ENCODE data around the gene PAX5.
"Not testable (repeated sequence)": the region's sequence is repeated elsewhere in the genome, so short reads cannot be mapped to it uniquely, and the experiment has no call there.

The PAX5 gene

DNA sequence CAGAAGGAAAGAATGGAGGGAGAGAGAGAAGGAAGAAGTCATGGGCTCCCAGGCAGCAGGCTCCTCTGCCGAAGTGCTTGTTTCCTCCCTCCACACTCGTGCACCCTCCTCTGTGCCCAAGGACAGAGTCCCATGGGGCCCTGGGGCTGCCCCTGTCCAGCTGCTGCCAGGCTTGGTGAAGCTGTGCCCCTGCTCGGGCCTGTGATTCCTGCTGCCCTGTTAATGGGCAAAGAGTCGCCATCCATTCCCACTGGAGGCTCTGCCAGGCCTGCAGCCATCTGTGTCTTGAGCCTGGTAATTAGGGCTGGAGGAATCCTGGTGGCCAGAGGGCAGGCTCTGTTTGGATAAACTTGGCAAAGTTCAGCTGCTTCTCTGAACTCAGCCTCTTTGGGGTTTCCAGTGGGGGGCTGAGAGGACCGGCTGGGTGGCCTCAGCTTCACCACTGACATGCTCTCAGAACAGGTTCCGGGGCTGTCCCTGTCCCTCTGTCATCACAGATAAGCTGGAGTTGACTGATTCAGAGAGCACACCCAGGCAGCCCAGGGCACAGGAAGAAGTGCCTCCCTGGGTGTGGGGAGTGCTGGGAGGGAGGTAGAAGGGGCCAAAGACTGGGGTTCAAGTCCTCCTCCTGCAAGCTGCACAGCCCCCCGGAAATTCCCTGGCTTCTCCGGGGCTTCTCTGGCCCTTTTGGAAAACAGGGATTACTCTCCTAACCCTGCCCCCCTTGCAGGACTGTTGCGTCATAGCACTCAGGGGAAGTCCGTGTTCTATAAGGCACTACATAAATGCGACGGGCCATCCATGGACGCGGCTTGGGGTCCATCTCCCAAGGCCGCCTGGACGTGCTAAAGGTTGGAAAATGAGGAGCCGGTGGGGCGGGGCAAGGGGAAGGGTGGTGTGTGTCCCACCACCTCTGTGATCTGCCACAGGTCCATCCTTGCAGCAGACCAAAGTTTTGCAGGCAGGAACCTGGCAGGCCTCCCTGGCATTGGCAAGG is 154.8 kb downstream of the PAX5 start:
- DNase-seq (ENCODE audit: low read depth), result no peak

DNA sequence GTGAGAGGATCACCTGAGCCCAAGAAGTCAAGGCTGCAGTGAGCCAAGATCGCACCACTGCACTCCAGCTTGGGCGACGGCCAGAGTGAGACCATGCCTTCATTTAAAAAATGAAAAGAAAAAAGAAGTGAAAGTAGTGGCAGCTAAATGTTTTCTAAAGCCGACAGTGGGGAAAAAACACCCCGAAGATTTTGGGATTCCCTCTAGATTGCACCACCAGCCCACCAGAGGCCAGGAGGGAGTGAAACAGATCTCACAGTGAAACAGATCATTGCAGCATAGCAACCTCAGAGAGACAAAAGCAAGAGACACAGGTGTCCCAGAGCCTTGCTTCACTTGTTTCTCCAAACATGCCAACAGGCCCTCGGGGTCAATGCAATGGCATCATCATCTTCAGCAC is 156.8 kb downstream of the PAX5 start:
- DNase-seq (ENCODE audit: low read depth), result no peak

DNA sequence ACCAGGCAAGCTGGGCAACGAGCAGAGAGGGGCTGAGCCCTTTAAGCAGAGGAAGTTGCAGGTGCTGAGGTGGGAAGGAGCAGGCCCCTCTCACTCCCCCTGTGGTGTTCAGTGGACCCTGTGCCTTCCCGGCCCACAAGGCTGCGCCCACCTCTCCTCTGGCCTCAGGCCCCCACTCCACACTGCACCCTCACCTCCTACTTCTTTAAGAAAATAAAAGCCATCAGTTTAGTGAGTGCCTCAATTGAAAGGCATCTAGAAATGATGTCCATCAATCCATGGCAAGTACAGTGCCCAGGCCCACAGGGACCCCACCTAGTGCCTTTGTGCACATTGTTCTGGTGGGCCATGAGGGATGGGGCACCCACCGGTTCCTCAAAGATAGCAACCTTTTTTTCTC is 158.0 kb downstream of the PAX5 start:
- no peak for DNase-seq (ENCODE audit: low read depth)

DNA sequence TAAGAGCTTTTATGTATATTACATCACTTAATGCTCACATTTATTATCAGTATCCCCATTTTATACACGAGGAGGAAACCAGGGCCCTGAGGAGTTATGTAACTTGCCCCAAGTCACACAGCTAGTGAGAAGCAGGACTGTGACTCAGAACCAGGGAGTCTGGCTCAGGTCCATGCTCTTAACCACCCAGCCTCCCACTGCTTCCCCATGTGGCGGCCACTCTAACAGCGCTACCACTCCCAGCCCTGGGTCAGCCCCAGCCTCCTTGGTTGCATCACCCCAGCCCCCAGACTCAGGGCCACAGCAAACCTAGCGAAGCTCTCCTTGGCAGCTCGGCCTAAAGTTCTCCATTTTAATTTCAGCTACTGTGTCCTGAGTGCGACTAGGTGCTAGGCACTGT is 159.1 kb downstream of the PAX5 start:
- peak; percentile 9 for DNase-seq (ENCODE audit: low read depth)

DNA sequence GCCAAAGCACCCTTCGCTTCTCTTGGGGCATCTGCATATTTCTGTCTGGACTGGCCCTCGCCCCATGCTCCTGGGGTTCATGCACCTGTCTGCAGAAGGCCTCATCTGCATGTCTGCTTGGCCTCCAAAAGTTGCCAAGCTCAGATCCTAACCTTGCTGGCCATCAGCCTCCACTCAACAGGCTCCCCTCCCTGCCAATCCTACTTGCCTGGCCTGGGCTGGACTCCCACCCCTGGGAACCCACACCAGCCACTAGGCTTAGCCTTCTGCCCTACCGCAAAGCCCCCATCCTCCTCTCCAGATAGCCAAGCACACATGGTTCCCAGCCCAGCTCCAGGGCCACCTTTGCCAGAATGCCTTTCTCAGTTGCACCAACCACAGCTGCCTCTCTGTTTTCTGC is 159.8 kb downstream of the PAX5 start:
- no peak for DNase-seq (ENCODE audit: low read depth)

DNA sequence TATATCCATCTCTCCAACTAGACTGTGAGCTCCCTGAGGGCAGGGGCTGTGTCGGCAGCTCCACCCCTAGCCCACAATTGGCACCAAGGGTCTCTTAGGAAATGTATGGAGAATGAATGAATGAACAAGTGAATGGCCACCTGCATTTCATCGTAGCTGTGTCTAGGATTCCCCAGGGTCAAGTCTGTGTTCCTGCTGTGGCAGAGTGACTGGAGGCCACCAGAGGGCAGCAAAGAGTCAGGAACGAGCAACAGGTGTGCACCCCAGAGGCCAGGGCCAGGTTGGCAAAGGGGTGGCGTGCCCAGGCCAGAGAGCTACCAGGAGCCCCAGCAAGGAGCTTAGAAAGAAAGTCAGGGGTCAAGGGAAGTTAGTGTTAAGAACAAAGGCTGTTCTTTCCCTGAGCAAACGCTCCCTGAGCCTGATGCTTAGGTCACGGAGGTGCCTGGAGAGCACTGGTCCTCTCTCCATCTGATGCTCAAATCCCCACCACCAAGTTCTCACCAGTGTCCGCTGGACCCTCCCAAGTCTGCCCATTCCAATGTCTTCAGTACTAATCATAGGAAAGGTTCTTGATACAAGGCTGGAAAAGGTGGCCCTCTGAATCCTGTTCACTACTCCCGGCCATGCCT is 160.7 kb downstream of the PAX5 start:
- peak; percentile 19 for DNase-seq (ENCODE audit: low read depth)

DNA sequence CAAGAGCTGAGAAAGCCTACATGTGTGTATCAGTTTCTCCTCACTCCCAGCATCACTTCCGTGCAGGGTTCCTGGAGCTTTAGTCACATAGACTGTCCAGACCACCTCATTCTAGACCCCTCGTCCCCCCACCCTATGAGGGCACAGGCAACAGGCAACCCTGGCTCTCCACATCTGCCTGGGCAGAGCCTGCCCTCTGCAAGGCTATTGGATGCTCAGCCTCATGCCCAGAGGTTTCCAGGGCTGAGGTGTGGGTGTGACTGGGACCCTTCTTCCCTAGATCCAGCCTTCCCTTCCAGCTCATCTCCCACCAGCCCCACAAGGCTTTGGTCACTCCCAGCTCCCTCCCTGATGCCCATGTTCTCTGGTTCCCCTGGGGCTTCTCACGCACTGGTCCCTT is 161.4 kb downstream of the PAX5 start:
- DNase-seq (ENCODE audit: low read depth), result no peak

DNA sequence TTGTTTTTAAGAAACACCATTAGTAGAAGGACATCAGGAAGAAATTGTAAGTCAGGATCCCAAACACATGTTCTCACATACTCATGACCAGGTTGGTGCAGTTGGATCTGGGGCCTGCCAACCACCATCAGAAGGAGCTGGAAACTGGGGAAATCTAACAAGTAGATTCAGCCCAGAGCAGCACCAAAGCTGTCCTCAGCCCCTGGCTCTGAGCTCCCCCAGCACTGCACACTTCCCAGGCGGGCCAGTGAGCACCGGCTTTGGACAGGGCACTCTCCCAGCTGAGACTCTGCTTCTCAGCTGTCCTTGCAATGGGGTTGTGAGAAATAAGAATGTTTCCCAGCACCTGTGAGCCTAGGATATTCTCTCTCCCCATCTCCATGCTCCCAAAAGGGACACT is 162.5 kb downstream of the PAX5 start:
- no peak for DNase-seq (ENCODE audit: low read depth)

DNA sequence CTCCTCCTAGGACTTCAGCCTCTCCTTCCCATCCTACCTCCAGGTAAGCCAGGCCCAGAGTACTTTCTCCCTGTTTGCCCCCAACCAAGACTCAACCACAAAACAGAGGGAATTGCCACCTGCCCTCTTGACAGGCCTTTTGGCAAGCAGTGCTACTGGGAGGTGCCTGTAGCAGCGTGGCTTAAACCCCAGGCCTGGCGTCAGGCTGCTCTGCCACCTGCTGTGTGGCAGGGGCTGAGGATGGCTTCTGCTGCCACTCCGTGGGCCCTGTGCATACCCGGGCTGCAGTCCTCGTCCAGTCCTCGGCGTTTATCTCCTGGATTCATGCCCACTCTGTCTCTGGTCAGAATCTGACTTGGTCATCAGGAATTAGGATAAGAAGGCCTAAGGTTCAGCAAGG is 163.1 kb downstream of the PAX5 start:
- DNase-seq (ENCODE audit: low read depth), result no peak

DNA sequence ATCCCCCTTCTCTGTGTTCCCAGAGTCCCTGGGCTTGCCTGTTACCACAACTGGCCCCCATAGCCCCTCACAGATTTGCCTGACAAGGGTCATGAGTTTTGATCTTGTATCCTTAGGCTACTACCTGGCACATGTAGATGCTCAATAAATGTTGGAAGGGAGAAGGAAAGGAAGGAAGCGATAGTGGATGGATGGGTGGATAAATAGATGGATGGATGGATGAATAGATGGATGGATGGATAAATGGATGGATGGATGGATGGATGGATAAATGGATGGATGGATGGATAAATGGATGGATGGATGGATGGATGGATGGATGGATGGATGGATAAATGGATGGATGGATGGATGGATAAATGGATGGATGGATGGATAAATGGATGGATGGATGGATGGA is 164.5 kb downstream of the PAX5 start:
- DNase-seq (ENCODE audit: low read depth), result not testable (repeated sequence)

DNA sequence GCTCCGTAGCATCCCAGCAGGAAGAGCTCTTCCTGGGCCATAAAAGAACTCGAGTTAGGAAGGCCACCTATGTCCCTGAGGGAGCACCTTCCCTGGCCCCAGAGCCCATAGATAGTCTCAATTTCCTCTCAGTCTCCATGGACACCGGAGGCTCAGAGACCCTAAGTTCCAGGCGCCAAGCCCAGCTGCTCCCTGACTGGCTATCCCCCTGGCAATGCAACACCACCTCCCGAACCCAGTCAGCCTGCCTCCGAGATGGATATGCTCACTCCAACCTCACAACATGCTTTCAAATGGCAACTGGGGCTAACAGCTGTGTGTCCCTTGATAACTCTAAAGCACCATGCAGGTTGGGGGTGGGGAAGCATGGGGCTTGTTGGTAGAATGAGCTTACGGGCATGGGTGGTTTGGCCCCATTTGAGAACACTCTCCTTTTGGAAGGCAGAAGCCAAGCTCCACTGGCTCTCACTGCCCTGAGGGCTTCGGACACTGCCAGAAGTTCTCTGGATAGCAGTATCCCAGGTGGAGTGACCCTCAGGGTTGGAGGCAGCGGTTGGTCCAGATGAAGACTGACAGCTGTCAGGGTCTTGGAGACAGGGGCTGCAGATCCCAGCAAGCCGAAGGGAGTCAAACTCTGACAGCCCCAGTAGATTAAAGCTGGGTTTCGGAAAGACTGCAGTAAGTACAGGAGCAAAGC is 165.3 kb downstream of the PAX5 start:
- DNase-seq (ENCODE audit: low read depth), result no peak

DNA sequence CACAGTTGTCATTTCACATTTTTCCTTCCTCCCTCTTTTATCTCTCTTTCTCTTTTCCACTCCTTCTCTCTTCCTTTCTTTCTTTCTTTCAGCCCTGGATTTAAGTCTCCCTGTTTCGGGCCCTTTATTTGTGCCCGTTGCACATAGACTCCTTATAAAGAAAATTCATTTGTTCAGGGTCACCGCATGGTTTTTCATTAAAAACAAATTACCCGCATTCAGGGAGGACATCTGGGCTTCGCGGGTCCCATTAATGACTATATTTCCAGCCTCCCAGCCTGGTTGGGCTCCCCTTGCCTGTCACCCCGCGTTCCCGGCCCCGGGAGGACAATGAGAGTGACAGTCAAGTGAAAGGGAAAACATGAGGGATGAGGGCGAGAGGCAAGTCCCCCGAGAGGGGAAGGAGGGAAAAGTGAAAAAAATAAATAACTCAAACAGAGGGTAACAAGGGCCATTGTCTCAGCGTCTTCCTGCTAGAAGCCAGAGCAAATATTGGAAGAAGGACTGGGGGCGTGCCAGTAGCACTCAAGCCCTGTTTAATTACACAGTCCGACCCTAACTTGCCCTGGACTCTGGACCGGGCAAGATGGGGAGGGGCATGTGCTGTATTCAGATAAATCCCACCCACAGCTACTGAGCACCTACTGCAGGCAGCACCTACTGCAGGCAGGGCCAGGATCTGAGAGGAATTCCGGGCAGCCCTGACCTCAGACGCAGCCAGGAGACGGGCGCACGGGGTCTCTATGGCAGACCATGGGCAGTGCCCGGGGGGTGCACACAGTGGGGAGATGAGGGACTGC is 166.2 kb downstream of the PAX5 start:
- no peak for DNase-seq (ENCODE audit: low read depth)

DNA sequence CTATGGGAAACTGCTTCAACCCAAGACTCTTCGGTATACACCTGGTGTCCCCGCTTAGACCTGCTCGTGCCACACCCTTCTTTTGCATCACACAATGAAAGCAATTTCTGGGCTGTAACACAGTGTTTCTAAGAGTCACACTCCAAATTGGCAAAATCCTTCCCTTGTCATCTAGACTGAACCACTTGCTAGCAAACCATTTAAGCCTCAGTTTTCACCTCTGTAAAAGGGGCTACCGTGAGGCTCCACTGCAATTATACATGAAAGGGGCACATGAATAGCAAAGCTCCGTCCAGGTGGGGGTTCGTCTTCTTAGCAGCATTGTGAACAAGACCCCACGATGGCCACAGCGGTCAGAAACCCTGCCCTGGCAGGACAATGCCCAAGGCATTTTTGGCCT is 166.8 kb downstream of the PAX5 start:
- DNase-seq (ENCODE audit: low read depth), result no peak

DNA sequence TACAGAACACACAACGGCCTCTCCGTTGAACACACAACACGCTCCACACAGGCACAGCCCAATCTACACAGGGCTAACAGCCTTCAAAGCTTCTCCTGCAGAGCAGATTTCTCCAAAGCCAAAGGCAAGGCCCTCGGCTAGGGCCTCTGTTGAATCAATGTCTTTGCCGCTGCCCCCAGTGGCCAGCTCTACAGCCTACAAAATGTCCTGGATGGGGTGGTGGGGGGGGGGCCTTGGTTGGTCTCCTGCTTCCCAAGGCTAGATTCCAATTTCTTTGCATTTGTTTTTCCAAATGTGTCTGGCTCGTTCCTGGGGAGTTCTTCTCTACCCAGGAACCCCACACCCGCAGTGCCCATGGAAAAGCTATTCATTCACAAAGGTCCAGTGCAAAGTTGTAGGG is 167.2 kb downstream of the PAX5 start:
- no peak for DNase-seq (ENCODE audit: low read depth)

DNA sequence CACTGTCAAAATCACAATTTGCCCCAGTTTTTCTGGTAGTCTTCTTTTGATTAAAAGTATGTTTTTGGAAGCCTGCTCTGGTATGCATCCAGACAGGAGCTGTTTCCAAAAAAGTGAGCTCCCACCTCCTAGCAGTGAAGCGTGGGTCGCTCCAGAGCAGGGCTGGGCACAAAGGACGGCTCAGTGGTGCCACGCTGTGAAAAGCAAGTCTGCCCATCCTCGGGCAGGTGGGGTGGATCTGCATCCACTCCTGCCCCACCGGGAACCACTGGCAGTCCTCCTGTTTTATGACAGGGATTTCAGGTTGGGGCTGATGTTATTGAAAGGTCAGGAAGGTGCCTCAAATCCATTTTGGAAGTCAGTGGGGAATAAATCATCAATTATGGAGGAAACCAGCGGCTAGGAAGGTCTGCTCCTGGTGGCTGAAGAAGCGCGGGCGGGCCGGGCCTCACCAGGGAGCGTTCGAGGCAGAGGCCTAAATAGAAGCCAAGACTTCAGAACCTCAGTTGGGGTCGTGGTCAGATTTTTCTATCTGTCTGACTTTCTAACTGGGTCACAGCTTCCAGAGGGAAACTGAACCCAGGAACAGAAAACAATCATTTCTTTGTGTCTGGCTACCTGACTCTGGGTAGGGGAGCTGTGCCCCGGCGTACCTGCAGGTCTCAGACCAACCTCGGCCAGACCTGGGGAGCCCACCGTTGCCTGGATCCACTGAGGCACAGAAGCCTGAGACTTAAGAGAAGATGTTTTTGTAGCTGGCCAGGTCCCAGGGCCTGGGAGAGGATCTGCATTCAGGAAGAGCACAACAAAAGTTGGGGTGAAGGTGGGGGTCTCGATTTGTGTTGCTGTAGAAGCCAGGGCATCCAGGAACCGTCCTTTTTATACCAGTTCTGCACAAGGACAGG is 168.1 kb downstream of the PAX5 start:
- no peak for DNase-seq (ENCODE audit: low read depth)

DNA sequence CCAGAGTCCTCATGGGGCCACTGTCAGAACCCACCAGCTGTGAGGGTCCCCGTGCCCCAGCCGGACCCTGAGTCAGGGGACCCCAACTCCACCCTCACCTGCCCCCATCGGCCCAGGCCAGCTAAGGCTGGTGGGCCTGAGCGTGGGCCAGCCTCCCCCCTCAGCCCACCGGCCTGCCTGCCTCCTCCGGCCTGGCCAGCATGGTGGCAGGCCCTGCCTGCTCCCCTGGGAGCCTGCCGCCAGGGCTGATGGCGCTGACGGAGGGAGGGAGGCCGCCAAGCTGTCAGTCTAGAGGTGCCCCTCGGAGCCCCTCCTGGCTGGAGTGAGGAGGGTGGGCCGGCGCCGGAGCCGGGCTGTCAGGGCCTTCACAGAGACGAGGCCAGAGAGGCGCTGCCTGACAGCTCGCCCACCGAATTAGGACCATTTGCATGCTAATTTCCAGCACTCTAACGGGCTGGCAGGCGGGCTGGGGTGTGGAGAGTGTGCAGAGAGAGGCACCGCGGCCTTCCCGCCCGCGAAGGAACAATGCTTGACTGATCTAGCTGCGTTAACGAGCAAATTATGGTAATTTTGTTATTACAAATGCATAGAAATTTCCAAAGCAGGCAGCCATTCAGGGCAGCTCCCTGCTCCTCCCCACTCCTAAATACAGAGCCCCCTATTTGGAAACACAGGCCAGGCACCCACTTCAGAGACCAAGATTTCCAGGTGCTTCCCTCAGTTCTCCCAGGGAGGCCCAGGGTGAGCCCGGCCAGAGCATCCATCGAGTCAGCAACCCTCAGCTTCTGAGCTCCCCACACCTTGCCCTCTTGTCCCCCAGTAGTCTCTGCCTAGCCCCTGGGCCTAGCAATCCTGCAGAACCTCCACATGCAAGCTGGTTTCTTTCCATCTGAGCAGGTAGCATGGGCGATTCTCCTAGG is 169.3 kb downstream of the PAX5 start:
- DNase-seq (ENCODE audit: low read depth), result no peak

DNA sequence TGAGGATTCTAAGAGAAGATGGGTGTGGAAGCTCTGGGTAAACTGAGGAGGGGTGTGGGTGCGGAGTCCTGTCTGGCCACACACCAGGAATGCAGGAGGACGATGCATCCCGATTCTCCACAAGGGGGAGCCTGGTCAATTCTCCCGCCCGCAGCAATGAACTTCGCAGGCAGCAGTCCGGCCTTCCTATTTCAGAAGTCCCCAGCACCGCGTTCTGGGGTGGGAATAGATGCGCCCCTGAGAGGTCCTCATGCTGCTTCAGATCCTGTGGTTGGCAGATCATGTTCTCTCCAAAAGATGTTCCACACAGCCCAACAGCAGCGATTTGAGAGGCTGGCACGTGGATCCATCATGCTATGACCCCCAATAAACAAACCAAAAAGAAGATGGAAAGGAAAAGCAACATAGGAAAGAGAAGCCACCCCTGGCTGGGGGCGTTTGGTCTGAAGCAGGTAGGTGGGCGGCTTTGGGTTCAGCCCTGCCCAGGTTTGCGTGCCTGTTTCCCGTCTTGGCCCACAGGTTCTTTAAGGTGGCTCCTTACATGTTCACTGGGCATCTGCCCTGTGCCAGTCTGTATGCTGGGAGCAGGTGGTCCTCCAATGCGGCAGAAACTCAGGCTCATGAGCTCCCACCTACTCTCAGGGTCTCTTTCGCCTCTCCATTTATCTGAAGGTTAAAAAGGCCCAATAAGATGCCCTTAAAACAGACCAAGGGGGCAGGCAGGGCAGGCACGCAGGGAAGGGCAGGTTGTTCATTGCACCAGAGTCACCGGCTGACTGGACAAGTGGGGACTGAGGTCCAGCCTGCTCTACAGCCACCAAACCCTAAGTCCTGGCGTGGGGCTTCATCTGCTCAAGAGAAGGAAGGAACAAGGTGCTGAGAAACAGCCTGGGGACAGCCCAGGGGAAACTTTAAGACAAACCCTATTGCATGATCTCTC is 171.6 kb downstream of the PAX5 start:
- DNase-seq (ENCODE audit: low read depth), result peak; percentile 11

DNA sequence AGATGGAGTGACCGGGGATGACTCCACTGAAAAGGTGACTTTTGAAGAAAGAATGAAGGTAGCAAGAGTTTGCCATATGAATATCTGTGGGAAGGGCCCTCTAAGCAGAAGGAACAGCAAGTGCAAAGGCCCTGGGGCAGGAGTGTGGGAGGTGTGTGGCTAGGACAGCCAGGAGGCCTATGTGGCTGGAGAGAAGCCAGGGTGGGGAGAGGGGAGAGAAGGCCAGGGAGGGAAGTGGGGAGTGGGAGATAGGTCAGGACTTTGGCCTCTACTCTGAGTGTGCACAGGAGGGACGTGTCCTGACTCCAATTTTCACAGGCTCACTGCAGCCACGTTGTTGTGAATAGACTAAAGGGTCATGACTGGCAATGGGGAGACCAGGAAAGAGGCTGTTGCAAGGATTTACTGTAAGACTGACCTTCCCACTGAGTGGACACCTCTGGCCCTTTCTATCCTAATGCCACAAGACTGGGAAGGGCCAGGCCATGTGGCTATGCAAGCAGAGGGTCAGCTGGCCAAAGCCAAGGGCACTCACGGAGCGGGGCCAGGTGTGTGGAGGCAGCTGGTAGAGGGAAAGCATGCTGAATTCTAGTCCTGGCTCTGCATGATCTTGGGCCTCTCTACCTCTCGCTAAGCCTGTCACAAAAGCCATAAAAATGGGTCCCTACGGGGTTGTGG is 172.4 kb downstream of the PAX5 start:
- DNase-seq (ENCODE audit: low read depth), result no peak

Measured in stromal cell of bone marrow (primary cell).